Cerebellar nuclear complex (tissue), 1 donor: ENCODE measurements around the gene CCDC194.

Experiments used
- DNase-seq, 2 experiments: peaks; one replicate each; lab custom pipeline; 2025; lab: John Stamatoyannopoulos, UW

CCDC194 gene

DNA sequence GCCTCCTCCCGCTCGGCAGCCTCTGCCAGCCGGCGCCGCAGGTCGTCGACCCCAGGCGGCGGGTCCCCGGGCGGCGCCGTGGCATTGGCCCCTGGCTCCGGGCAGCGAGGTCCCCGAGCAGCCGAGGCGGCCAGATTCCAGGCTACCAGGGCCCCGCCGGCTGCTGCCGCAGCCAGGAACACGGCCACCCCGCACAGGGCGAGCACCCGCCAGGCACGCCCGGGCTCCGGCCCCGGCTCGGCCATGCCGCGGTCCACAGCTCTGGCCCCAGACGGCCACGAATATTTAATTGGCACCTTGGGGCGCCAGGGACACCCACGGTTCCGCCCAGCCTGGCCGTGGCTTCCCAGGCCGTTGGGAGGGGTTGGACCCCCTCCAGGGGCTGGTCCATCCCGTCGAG is at the start of gene CCDC194:
Gene CCDC194 (minus strand): TSS at position 283 of the 400 bp plus-strand sequence. CDS start 38 bp downstream, at position 245.
- DNase-seq, result no peak

- DNase-seq, result no peak
Measured at GRCh38 chr19:17441241-17442021, 47.4 kb upstream of the CCDC194 start.

DNA sequence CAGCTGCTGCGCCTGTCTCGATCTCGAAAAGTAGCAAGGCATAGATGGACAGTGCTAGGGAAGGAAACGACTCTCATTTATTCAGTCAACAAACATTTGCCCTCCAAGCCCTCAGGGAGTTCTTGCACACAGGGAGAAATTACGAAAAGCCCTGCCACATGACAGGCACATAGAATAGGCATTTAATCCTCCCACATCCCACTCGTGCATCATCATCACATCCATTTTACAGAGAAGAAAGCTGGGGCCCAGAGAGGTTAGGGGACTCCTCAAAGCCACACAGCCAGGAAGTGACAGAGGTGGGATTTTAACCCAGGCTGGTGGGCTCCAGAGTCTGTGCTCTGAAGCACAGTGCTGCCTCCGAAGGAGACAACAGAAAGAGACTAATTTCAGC is 42.9 kb upstream of the CCDC194 start:
- DNase-seq, result no peak

GRCh38 chr19:17436094-17436873 is 42.3 kb upstream of the CCDC194 start:
- DNase-seq, result no peak

DNA sequence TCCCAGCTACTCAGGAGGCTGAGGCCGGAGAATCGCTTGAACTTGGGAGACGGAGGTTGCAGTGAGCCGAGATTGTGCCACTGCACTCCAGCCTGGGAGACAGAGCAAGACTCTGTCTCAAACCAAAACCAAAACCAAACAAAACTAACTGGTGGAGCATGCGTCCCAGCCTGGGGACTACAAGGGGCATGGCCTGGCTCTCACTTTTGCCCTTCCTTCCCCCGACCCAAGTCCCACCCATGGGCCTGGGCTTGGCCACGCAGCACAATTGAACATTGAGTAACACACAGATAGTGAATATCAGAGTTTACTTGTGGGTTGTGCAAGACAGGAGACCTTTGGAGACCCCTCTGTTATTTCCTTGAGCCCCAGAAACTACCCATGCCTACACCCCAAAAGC is 41.2 kb upstream of the CCDC194 start:
- DNase-seq, result no peak

- no peak for DNase-seq
Measured at GRCh38 chr19:17431417-17431816, 37.4 kb upstream of the CCDC194 start.

DNA sequence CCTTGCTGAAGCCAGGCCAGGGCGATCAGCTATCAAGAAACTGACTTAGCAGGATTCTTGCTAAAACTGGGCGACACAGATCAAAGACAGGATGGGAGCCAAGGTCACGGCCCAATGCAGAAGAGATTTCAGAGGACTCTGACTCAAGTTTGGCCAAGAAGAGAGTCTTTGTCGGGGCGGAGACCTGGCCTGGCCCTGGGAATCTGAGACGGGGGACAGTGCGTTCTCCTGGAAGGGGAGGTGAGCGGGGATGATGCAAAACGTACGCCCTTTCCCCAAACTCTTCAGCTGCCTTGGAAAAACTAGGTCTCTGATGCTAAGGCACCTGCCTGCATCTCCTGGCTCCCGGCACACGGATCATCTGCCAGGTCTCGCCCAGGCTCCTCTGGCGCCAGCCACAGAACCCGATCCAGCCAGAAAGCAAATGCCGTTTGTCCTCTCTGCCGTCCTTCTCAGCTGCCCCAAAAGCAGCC is 35.7 kb upstream of the CCDC194 start:
- DNase-seq, result no peak

DNA sequence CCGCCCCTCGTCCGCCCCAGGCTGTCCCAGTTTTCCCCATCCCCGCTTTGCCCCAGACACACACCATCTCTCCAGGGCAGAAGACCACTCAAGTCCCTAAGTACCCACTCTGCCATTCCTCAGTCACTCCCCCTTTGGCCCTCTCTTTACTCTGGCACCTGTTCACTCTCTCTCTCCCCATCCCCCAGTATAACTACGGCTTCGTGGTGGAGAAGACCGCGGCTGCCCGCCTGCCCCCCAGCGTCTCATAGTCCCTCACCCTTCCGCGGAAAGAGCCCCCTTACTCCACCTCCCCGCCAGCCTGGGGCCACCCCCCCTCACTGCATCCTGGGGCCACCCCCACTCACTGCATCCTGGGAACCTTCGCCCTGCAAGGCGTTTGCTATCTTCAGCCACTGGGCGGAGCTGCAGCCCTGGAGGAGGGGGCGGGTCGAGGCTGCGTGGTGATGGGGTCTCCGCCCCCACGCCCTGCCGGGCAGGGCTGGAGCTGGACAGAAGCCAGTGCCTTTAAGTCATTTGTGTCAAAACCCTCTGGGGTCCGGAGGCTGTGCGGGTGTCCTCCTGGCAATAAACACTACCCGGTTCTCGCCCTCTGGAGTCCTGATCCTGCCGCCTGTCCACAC is 30.9 kb upstream of the CCDC194 start:
- DNase-seq, result no peak

DNA sequence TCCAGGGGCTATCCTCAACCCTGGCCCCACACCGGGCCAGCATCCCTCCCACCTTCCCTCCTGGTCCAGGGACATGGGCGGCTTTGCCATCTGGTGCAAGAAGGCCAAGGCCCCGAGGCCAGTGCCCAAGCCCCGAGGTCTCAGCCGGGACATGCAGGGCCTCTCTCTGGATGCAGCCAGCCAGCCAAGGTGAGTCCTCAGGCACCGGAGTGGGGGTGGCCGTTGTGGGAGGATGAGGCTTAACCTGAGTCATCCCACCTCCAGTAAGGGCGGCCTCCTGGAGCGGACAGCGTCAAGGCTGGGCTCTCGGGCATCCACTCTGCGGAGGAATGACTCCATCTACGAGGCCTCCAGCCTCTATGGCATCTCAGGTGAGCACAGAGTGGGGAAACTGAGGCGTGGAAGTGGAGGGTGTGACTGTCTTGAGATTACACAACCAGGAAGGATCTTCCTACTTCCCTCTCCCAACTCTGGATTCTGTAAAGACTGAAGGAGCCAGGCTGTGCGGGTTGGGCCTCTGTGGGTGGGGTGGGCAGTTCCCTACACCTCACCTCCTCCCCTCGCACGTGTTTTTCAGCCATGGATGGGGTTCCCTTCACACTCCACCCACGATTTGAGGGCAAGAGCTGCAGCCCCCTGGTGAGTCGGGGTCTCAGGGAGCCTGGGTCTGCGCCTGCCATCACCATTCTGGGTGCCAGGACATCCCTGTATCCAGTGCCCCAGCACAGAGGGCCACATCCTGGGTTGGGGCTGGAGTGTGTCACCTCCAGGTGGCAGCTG is 29.6 kb upstream of the CCDC194 start:
- no peak for DNase-seq

DNA sequence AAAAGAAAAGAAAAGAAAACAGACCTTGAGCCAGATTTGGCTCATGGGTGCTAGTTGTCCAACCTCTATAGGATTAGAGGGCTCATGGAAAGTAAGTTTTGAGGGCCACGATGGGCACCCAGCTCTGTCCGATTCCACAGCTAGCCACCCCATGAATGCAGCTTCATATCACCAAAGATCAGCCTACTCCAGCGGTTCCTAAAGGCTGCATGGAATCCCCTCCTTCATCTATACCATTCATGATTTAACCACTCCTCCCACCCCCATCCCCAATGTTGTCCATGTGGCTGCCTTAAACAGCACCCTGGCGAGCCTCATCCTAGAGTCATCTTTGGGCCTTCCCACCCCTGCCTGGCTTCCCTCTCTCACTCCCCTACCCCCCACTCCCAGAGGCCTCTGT is 27.9 kb upstream of the CCDC194 start:
- no peak for DNase-seq

- no peak for DNase-seq
Measured at GRCh38 chr19:17420475-17420924, 26.5 kb upstream of the CCDC194 start.

DNA sequence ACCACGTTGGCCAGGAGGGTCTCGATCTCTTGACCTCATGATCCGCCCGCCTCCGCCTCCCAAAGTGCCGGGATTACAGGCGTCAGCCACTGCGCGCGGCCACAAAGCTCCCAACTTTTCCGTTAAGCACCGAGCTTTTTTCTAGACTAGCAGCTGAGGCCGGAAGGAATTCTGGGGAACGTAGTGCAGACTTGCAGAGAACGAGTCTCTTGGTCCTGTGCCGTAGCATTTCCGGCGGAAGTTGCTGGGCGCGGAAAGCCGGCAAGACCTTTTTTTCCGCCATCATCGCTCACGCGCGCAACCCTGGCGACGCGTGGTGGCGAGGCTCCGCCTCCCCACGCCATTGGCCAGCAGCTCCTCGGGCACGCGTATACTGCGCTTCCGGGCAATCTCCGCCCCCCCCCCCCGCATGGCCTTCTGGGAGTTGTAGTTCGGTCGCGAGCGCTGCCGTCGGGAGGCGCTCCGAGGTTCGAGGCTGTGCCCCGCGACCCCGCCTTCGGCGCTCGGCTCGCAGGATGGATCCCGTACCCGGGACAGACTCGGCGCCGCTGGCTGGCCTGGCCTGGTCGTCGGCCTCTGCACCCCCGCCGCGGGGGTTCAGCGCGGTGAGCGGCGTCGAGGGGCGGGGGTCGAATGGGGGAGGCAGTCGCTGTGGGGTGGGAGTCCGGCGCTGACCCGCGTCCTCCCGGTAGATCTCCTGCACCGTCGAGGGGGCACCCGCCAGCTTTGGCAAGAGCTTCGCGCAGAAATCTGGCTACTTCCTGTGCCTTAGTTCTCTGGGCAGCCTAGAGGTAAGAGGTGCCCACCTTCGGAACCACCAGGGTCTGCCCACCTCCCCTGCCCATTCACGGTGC is 25.9 kb upstream of the CCDC194 start, which contains the start of gene MVB12A:
Gene MVB12A (plus strand): TSS at position 427 of the 854 bp plus-strand sequence. CDS start 89 bp downstream, at position 516.
- peak; percentile 84 to 95 for DNase-seq

DNA sequence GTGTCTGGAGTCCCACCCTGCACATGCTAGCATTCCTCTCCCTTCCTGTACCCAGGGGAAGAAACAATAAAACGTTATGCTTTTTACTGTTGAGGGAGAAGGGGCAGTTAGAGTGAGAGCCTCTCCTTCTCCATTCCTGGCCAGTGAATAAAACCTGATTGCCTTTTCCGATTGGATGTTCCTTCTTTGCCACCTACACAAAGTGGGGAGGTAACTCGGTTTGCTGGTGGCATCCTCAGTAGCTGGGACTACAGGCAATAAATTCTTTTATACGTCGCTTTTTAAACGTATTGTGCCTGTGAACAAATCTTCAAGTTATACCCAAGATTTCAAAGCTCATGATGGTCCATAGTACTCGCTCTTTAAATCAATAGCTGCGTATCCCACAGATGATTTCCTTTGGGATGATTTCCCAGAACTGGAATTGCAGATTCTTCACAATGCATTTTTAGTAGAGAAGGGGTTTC is 25.2 kb upstream of the CCDC194 start:
- DNase-seq, result no peak

DNA sequence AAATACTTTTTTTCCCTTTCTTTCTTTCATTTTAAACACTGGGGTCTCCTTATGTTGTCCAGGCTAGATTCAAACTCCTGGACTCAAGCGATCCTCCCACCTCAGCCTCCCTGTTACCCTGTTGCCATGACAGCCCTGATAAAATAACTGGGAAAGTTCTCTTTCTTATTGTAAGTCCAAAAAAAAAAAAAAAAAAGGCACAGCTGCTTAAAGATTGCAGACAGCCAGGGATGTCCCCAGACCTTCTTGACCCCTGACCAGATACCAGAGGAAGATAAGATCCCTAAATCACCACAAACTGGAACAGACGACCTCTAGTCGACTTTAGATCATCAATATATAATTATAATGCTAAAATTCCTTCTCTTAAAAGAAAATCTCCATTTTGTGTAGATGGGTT is 24.7 kb upstream of the CCDC194 start:
- no peak for DNase-seq

DNA sequence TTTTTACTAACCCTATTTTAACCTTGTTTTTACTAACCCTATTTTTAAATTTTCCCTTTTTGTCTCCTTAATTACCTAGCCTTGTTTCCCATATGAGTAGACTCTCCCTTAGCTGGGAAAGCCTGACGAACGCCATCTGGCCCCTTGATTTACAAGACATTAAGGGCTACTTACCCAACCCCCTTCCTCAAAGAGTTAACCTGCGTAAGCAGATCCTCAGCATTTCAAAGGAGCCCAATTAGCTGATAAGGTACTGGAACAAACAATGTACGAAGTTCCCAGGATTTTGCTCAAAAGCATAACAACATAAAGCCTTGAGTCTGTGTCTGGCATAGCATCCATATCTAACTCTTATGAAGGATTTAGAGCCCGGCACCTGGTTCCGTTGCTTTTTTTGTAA is 21.1 kb upstream of the CCDC194 start:
- no peak for DNase-seq

GRCh38 chr19:17414097-17414496 is 20.1 kb upstream of the CCDC194 start:
- no peak for DNase-seq

DNA sequence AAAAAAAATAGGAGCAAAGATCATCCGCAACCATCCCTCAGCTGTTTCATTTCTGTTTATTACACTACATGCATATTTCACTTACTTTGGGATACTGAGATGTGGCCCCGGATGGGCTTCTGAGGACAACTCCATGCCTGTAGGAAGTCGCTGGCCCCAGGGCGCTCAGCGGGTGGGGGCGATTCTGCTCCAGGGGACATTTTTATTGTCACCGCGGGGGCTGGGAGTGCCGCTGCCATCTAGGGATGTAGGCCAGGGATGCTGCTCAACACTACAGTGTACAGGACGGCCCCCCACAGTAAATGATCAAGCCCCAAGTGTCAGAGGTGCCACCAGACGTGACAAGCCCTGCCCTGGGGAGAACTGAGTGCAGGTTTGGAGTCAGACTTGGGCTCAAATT is 17.8 kb upstream of the CCDC194 start:
- DNase-seq, result no peak

DNA sequence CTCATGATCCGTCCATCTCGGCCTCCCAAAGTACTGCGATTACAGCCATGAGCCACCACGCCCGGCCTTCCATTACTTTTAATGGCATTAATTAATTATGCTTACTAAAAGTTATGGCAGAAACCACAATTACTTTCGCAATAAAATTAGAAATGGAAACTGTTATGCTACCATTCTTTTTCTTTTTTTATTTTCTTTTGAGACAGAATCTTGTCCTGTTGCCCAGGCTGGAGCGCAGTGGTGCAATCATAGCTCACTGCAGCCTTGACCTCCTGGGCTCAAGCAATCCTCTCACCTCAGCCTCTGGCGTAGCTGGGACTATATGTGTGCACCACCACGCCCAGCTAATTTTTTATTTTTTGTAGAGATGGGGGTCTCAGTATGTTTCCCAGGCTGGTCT is 16.0 kb upstream of the CCDC194 start:
- no peak for DNase-seq

DNA sequence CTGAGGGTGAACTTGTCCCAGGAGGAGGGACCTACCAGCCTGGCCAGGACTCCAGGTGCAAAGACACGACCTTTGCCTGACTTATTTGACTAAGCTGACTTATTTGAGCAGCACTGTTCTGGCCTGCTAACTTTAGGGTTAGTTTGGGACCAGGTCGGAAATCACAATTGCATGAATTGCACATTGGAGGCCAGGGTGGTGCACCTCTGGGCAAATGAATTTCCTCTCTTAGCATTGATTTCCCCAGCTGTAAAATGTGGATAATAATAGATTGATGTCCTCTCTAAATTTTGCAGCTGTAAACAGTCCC is 12.8 kb upstream of the CCDC194 start:
- DNase-seq, result no peak

GRCh38 chr19:17406046-17406886 is 12.3 kb upstream of the CCDC194 start:
- no peak for DNase-seq
